GM11168 (cell line): ENCODE measurements around the gene DDX1.
"Not testable (repeated sequence)": the region's sequence is repeated elsewhere in the genome, so short reads cannot be mapped to it uniquely, and the experiment has no call there.

ENCODE experiments used
- in situ Hi-C: fragments of 300-500 bp; cut with MboI; formaldehyde crosslinking; loops from one replicate; pipeline ENCODE4 v1.12.0; 2022; ENCODE audit warnings: low sequenced_read_pairs; ENCODE audit not compliant: unreplicated experiment

DDX1 gene

GRCh38 chr2:15594291-15595256 lies 2.9 kb downstream of the DDX1 start:
- in situ Hi-C loops = no loop called here

GRCh38 chr2:15595342-15595905 lies 3.8 kb downstream of the DDX1 start:
- in situ Hi-C loops = no loop called here

GRCh38 chr2:15595936-15596335 lies 4.3 kb downstream of the DDX1 start:
- in situ Hi-C loops = no loop called here

GRCh38 chr2:15596350-15596749 lies 4.7 kb downstream of the DDX1 start:
- in situ Hi-C loops = no loop called here

GRCh38 chr2:15596968-15597367 lies 5.3 kb downstream of the DDX1 start:
- in situ Hi-C loops = no loop called here

- in situ Hi-C loops = no loop called here
Measured at GRCh38 chr2:15599994-15600393, 8.3 kb downstream of the DDX1 start.

GRCh38 chr2:15601681-15602080 lies 10.0 kb downstream of the DDX1 start:
- in situ Hi-C loops = no loop called here

GRCh38 chr2:15602393-15602792 lies 10.7 kb downstream of the DDX1 start:
- in situ Hi-C loops = no loop called here

GRCh38 chr2:15603044-15603765 lies 11.5 kb downstream of the DDX1 start:
- in situ Hi-C loops = no loop called here

- in situ Hi-C loops = no loop called here
Measured at GRCh38 chr2:15603948-15604347, 12.3 kb downstream of the DDX1 start.

- in situ Hi-C loops = no loop called here
Measured at GRCh38 chr2:15605721-15606120, 14.1 kb downstream of the DDX1 start.

GRCh38 chr2:15606481-15607441 lies 15.1 kb downstream of the DDX1 start:
- in situ Hi-C loops = no loop called here

- in situ Hi-C loops = no loop called here
Measured at GRCh38 chr2:15607709-15608391, 16.2 kb downstream of the DDX1 start.

GRCh38 chr2:15608392-15608761 lies 16.7 kb downstream of the DDX1 start:
- in situ Hi-C loops = no loop called here

- in situ Hi-C loops = no loop called here
Measured at GRCh38 chr2:15609341-15610042, 17.8 kb downstream of the DDX1 start.

GRCh38 chr2:15610430-15610952 lies 18.8 kb downstream of the DDX1 start:
- in situ Hi-C loops = no loop called here

- in situ Hi-C loops = not testable (repeated sequence)
Measured at GRCh38 chr2:15612101-15612500, 20.4 kb downstream of the DDX1 start.

- in situ Hi-C loops = no loop called here
Measured at GRCh38 chr2:15613736-15614429, 22.2 kb downstream of the DDX1 start.
